NB4 (cell line): ENCODE results near the gene ACTR3C.

Experiments
- TF ChIP-seq, protein P1 (sequence below): IDR thresholded peaks from one replicate; pipeline ENCODE4 v1.5.1; 2012; ENCODE audit warnings: low read depth, low read length
- TF ChIP-seq, protein P2 (sequence below): IDR thresholded peaks from 2 replicates; pipeline ENCODE4 v1.6.1; 2011; ENCODE audit warnings: low read depth, low read length

DNA sequence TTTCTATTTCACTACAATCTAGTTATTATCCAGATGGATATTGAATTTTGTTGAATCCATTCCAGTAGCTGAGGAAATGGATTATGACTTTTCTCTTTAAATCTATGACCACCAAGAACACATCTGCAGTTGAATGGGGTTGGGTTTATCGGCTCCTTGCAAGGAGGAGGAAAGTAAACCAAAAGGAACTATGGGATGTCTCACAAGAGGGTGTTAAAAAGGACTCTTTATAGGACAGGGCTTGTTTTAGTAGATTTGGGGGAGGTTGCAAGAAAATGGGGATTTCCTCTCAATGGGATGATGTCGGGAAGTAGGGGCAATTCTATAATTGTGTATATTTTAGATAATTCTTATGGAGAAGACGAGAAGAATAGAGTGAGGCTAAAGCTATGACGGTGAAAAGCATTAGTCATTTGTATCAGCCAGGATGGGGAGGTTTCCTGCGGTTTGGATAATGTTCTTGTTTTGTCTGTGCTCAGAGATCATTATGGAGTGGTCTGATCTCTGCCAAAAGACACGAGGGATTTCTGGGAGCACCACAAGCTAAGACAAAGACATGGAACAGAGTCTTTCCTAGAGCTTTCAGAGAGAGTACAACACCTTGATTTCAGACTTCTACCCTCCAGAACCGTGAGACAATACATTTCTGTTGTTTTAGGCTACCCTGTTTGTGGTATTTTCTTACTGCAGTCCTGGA is 5.4 kb downstream of the ACTR3C start:
- TF ChIP-seq, protein P1, sequence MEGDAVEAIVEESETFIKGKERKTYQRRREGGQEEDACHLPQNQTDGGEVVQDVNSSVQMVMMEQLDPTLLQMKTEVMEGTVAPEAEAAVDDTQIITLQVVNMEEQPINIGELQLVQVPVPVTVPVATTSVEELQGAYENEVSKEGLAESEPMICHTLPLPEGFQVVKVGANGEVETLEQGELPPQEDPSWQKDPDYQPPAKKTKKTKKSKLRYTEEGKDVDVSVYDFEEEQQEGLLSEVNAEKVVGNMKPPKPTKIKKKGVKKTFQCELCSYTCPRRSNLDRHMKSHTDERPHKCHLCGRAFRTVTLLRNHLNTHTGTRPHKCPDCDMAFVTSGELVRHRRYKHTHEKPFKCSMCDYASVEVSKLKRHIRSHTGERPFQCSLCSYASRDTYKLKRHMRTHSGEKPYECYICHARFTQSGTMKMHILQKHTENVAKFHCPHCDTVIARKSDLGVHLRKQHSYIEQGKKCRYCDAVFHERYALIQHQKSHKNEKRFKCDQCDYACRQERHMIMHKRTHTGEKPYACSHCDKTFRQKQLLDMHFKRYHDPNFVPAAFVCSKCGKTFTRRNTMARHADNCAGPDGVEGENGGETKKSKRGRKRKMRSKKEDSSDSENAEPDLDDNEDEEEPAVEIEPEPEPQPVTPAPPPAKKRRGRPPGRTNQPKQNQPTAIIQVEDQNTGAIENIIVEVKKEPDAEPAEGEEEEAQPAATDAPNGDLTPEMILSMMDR: no peak
- TF ChIP-seq, protein P2, sequence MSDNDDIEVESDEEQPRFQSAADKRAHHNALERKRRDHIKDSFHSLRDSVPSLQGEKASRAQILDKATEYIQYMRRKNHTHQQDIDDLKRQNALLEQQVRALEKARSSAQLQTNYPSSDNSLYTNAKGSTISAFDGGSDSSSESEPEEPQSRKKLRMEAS: no peak
